ENCODE measurements around the gene RAPSN. TPM values are rescaled to one million over a fixed set of nuclear protein-coding genes. Genes with fewer than 3 reads are reported as not detected.

The RAPSN gene
- total and polyA plus RNA-seq, 2 donors from 2014 or later = 0.28 to 0.41 TPM

DNA sequence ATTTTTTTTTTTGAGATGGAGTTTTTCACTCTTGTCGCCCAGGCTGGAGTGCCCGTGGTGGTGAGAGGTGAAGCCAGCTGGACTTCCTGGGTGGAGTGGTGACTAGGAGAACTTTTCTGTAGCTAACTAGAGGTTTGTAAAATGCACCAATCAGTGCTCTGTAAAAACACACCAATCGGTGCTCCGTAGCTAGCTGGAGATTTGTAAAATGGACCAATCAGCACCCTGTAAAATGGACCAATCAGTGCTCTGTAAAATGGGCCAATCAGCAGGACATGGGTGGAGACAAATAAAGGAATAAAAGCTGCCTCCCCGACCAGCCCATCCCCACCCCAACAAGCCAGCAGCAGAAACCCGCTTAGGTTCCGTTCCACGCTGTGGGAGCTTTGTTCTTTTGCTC is 4.4 kb upstream of the RAPSN start:
- no peak overlapping the region for H3K9ac ChIP-seq (ENCODE audit: low read length in 3 of 3)
- DNase-seq (no peak), FAIRE-seq (no peak)
- no peaks in the 10 kb centered on the region for H3K9me3 ChIP-seq (ENCODE audit: control insufficient read depth in 2 of 3, insufficient read depth in 1 of 3, low read length in 3 of 3)
- H3K36me3 ChIP-seq (ENCODE audit: control insufficient read depth in 2 of 3, insufficient read depth in 3 of 3, low read length in 3 of 3) = no peaks in the 10 kb centered on the region
- no peaks in the 10 kb centered on the region for H3K27me3 ChIP-seq (ENCODE audit: control insufficient read depth, insufficient read depth, low read length)
- intact Hi-C loops (cut with DNase I) = loop anchor here (10.0 kb wide), 1 partner anchor 79 kb away; the partner anchor contains the start of gene SPI1
- TF ChIP-seq CTCF (IDR thresholded peaks at IDR 0.05; ENCODE audit: borderline replicate concordance, extremely low read depth, insufficient read depth) = no peak
- peaks cover 0 to 2% (median 0%) of the 10 kb centered on the region in 3 donors for H3K4me1 ChIP-seq (ENCODE audit: control insufficient read depth in 2 of 3, insufficient read depth in 2 of 3, low read depth in 1 of 3, low read length in 3 of 3)
- H3K27ac ChIP-seq (ENCODE audit: low read depth in 2 of 2, low read length in 2 of 2) = no peak overlapping the region
- H3K4me3 ChIP-seq (ENCODE audit: low read length in 3 of 3) = no peak overlapping the region

DNA sequence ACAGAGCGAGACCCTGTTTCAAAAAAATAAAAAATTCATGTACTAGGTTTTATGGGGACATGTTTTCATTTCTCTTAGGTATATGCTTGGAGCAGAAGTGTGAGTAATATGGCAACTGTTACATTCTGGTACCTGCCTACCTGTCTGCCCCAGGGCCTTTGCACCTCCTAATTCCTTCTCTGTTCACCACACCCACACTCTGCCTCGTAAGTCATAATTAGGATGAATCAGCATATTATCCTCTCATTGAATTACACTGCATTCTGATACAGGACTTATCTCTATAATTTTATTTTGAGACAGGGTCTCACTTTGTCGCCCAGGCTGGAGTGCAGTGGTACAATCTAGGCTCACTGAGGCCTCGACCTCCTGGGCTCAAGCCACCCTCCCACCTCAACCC is 3.1 kb upstream of the RAPSN start:
- no peaks in the 10 kb centered on the region for H3K36me3 ChIP-seq (ENCODE audit: control insufficient read depth in 2 of 3, insufficient read depth in 3 of 3, low read length in 3 of 3)
- DNase-seq (no peak), FAIRE-seq (no peak)
- no peak overlapping the region for H3K9ac ChIP-seq (ENCODE audit: low read length in 3 of 3)
- no peak for TF ChIP-seq CTCF (IDR thresholded peaks at IDR 0.05; ENCODE audit: borderline replicate concordance, extremely low read depth, insufficient read depth)
- no peaks in the 10 kb centered on the region for H3K27me3 ChIP-seq (ENCODE audit: control insufficient read depth, insufficient read depth, low read length)
- H3K27ac ChIP-seq (ENCODE audit: low read depth in 2 of 2, low read length in 2 of 2) = no peak overlapping the region
- H3K9me3 ChIP-seq (ENCODE audit: control insufficient read depth in 2 of 3, insufficient read depth in 1 of 3, low read length in 3 of 3) = no peaks in the 10 kb centered on the region
- H3K4me1 ChIP-seq (ENCODE audit: control insufficient read depth in 2 of 3, insufficient read depth in 2 of 3, low read depth in 1 of 3, low read length in 3 of 3) = peaks cover 0 to 2% (median 0%) of the 10 kb centered on the region in 3 donors
- intact Hi-C loops (cut with DNase I) = loop anchor here (10.0 kb wide), 1 partner anchor 77 kb away; the partner anchor contains the start of gene SPI1
- H3K4me3 ChIP-seq (ENCODE audit: low read length in 3 of 3) = no peak overlapping the region

DNA sequence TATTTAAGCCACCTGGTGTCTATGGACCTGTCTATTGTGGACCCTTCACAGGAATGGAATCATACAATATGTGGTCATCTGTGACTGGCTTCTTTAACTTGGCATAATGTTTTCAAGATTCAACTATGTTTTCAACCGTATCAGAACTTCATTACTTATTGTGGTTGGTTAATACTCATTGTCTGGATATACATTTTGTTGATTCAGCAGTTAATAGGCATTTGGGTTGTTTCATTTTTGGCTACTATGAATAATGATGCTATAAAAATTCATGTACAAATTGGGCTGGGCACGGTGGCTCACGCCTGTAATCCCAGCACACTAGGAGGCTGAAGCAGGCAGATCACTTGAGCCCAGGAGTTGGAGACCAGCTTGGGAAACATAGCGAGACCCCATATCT is 2.5 kb upstream of the RAPSN start:
- peaks cover 0 to 2% (median 0%) of the 10 kb centered on the region in 3 donors for H3K4me1 ChIP-seq (ENCODE audit: control insufficient read depth in 2 of 3, insufficient read depth in 2 of 3, low read depth in 1 of 3, low read length in 3 of 3)
- FAIRE-seq (no peak), DNase-seq (no peak)
- no peak overlapping the region for H3K9ac ChIP-seq (ENCODE audit: low read length in 3 of 3)
- intact Hi-C loops (cut with DNase I) = loop anchor here (10.0 kb wide), 1 partner anchor 77 kb away; the partner anchor contains the start of gene SPI1
- TF ChIP-seq CTCF (IDR thresholded peaks at IDR 0.05; ENCODE audit: borderline replicate concordance, extremely low read depth, insufficient read depth) = no peak
- H3K27ac ChIP-seq (ENCODE audit: low read depth in 2 of 2, low read length in 2 of 2) = no peak overlapping the region
- no peaks in the 10 kb centered on the region for H3K36me3 ChIP-seq (ENCODE audit: control insufficient read depth in 2 of 3, insufficient read depth in 3 of 3, low read length in 3 of 3)
- H3K27me3 ChIP-seq (ENCODE audit: control insufficient read depth, insufficient read depth, low read length) = no peaks in the 10 kb centered on the region
- H3K9me3 ChIP-seq (ENCODE audit: control insufficient read depth in 2 of 3, insufficient read depth in 1 of 3, low read length in 3 of 3) = no peaks in the 10 kb centered on the region
- H3K4me3 ChIP-seq (ENCODE audit: low read length in 3 of 3) = no peak overlapping the region

DNA sequence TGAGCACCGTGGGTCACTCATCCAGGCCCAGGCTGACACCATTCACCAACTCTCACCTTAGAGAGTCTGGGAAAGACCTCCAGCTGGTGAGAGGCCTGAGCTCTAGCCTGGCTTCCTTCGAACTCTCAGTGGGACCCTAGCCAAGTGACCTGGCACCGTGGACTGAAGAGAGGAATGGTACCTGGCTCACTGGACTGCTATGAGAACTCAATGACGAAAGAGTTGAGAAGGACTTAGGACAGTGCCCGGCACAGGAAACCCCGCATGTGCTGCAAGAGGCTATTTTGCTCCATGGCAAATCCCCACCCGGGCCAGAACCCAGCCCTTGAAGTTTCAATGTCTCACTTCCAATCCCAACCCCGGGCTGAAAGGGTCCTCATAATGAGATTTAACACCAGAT is 605 bp upstream of the RAPSN start:
- intact Hi-C loops (cut with DNase I) = no loop called here
- Histone ChIP-seq H3K4me1 (ENCODE audit: control insufficient read depth in 2 of 3, insufficient read depth in 2 of 3, low read depth in 1 of 3, low read length in 3 of 3) (peaks cover 0 to 2% (median 0%) of the 10 kb centered on the region in 3 donors), H3K9me3 (ENCODE audit: control insufficient read depth in 2 of 3, insufficient read depth in 1 of 3, low read length in 3 of 3) (no peaks in the 10 kb centered on the region), H3K9ac (ENCODE audit: low read length in 3 of 3) (no peak overlapping the region), H3K36me3 (ENCODE audit: control insufficient read depth in 2 of 3, insufficient read depth in 3 of 3, low read length in 3 of 3) (no peaks in the 10 kb centered on the region), H3K27me3 (ENCODE audit: control insufficient read depth, insufficient read depth, low read length) (no peaks in the 10 kb centered on the region), H3K27ac (ENCODE audit: low read depth in 2 of 2, low read length in 2 of 2) (no peak overlapping the region), H3K4me3 (ENCODE audit: low read length in 3 of 3) (no peak overlapping the region)
- DNase-seq (no peak), FAIRE-seq (no peak)
- TF ChIP-seq CTCF (IDR thresholded peaks at IDR 0.05; ENCODE audit: borderline replicate concordance, extremely low read depth, insufficient read depth) = no peak

Measured in kidney (tissue), 14 donors.